A549 (cell line): ENCODE data around the gene LRRC3.

Source experiments
- BHLHE40 ChIP-seq: IDR thresholded peaks from 2 replicates; pipeline ENCODE4 v1.6.1; 2012; ENCODE audit warnings: low read depth, low read length, inconsistent platforms
- CBX2 ChIP-seq: fragments of 200-600 bp; sonication (generic); IDR thresholded peaks from 2 replicates; pipeline ENCODE4 v1.6.1; 2016; ENCODE audit warnings: low read depth, mild to moderate bottlenecking, borderline replicate concordance
- CEBPB ChIP-seq, 2 experiments: fragments of >200 bp in 1 of 2; sonication (Bioruptor Twin) in 1 of 2; formaldehyde crosslinking in 1 of 2; IDR thresholded peaks; 2 replicates each; pipeline ENCODE4 v1.6.1; 2012 to 2016
- CTCF ChIP-seq: fragments of >200 bp; sonication (Bioruptor Twin); formaldehyde crosslinking; IDR thresholded peaks from 3 replicates; pipeline ENCODE4 v1.5.1; 2016
- E2F6 ChIP-seq: IDR thresholded peaks from 2 replicates; pipeline ENCODE4 v1.6.1; 2012; ENCODE audit warnings: low read depth, borderline replicate concordance
- ESRRA ChIP-seq: fragments of 150-350 bp; IDR thresholded peaks from 2 replicates; pipeline ENCODE4 v1.6.1; 2014; ENCODE audit warnings: mild to moderate bottlenecking, low read length, borderline replicate concordance
- HEYL ChIP-seq: fragments of 250-450 bp; sonication (Bioruptor Pico); IDR thresholded peaks from 2 replicates; pipeline ENCODE4 v1.8.0; 2021; ENCODE audit warnings: mild to moderate bottlenecking, moderate library complexity
- POLR2A ChIP-seq: IDR thresholded peaks from 2 replicates; pipeline ENCODE4 v1.6.1; 2012; ENCODE audit warnings: mild to moderate bottlenecking, low read length

DNA sequence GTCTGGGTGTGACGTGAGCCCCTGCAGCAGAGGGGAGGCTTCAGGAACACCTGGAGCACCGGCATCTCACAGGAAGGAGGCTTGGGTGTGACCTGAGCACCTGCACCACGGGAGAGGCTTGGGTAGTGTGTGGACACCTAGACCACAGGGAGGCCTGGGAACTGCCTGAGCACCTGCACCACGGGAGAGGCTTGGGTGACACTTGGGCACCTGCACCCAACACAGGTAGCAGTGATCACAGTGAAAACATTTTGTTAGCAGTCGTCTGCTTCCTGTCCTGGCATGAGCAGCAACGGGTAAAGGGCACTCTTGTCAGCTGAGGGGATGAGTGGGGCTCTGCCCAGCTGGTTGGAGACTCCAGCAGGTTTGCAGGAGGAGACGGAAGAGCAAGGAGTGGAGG is 22.4 kb downstream of the LRRC3 start:
- TF ChIP-seq CEBPB (IDR thresholded peaks at IDR 0.05): no peak
- no peak for TF ChIP-seq POLR2A
- TF ChIP-seq CTCF: no peak
- no peak for TF ChIP-seq BHLHE40
- no peak for TF ChIP-seq CBX2
- no peak for TF ChIP-seq HEYL (CRISPR knock-in tag)
- no peak for TF ChIP-seq E2F6
- TF ChIP-seq ESRRA: no peak
